H1 (cell line): ENCODE data around the gene PRDM15.

Experiments
- EGR1 ChIP-seq: IDR thresholded peaks from 2 replicates; pipeline ENCODE4 v1.6.1; 2011; ENCODE audit warnings: low read depth, low read length, borderline replicate concordance
- EZH2 ChIP-seq: fragments of 200-600 bp; sonication (generic); IDR thresholded peaks from 2 replicates; pipeline ENCODE4 v1.7.1; 2012; ENCODE audit warnings: low read depth, mild to moderate bottlenecking, moderate library complexity, low read length, inconsistent platforms; ENCODE audit not compliant: severe bottlenecking
- POLR2A ChIP-seq, 2 experiments: IDR thresholded peaks; 1 replicate in 1 of 2; 2 replicates in 1 of 2; pipeline ENCODE4 v1.6.1; 2011; ENCODE audit warnings: low read depth in 2 of 2, low read length in 2 of 2, mild to moderate bottlenecking in 2 of 2; ENCODE audit errors: control extremely low read depth in 1 of 2
- POLR2AphosphoS5 ChIP-seq: IDR thresholded peaks from 2 replicates; pipeline ENCODE4 v1.6.1; 2011; ENCODE audit warnings: low read depth, low read length
- RNF2 ChIP-seq: fragments of 200-900, 300-1000 bp; sonication (generic); IDR thresholded peaks from 2 replicates; pipeline ENCODE4 v1.7.1; 2016; ENCODE audit warnings: borderline replicate concordance, low read depth, mild to moderate bottlenecking, antibody characterized with exemption, low read length; ENCODE audit not compliant: poor library complexity, severe bottlenecking; ENCODE audit errors: missing control alignments
- SIN3A ChIP-seq, 2 experiments: IDR thresholded peaks in 1 of 2; conservative IDR thresholded peaks in 1 of 2; 2 replicates each; pipeline ENCODE4 v1.6.1; 2011 to 2012; ENCODE audit warnings: low read length in 2 of 2, improper control_type of control experiment in 1 of 2, low read depth in 1 of 2, mild to moderate bottlenecking in 1 of 2
- SUZ12 ChIP-seq: fragments of 200-600 bp; sonication (generic); IDR thresholded peaks from 2 replicates; pipeline ENCODE4 v1.6.1; 2012; ENCODE audit warnings: mild to moderate bottlenecking, inconsistent platforms, low read length, moderate library complexity, mixed read lengths
- YY1 ChIP-seq: IDR thresholded peaks from 2 replicates; pipeline ENCODE4 v1.6.1; 2011; ENCODE audit warnings: low read depth, mild to moderate bottlenecking, low read length
- TF ChIP-seq, protein P1 (sequence below), 3 experiments: IDR thresholded peaks; 1 replicate in 2 of 3; 2 replicates in 1 of 3; pipeline versions ENCODE4 v1.5.1 to v1.6.1; 2011; ENCODE audit warnings: low read length in 3 of 3, mild to moderate bottlenecking in 3 of 3, inconsistent platforms in 2 of 3, low read depth in 1 of 3, moderate library complexity in 1 of 3; ENCODE audit not compliant: insufficient read depth in 1 of 3; ENCODE audit errors: control extremely low read depth in 1 of 3

DNA sequence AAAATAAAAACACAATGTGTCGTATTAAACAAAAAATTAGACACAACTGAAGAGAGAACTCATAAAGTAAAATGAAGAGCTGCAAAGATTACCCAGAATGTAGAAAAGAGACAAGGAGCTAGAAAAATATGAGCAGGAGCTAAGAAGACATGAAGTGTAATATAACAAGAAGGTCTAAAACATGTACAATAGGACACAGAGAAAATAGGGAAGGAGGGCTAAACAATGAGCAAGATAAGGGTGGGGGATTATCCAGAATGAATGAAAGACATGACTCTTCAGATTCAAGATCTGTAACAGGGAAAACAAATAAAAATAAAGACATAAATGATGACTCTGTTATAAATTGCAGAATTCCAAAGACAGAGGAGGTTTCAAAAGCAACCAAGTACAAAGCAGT lies 38.3 kb downstream of the PRDM15 start:
- TF ChIP-seq, protein P1, sequence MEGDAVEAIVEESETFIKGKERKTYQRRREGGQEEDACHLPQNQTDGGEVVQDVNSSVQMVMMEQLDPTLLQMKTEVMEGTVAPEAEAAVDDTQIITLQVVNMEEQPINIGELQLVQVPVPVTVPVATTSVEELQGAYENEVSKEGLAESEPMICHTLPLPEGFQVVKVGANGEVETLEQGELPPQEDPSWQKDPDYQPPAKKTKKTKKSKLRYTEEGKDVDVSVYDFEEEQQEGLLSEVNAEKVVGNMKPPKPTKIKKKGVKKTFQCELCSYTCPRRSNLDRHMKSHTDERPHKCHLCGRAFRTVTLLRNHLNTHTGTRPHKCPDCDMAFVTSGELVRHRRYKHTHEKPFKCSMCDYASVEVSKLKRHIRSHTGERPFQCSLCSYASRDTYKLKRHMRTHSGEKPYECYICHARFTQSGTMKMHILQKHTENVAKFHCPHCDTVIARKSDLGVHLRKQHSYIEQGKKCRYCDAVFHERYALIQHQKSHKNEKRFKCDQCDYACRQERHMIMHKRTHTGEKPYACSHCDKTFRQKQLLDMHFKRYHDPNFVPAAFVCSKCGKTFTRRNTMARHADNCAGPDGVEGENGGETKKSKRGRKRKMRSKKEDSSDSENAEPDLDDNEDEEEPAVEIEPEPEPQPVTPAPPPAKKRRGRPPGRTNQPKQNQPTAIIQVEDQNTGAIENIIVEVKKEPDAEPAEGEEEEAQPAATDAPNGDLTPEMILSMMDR (IDR thresholded peaks at IDR 0.05; ENCODE audit: control extremely low read depth in 1 of 3, insufficient read depth in 1 of 3, low read depth in 1 of 3, low read length in 3 of 3), result no peak
- TF ChIP-seq POLR2AphosphoS5 (no peak), YY1 (no peak), SIN3A (conservative IDR thresholded peaks at IDR 0.05 in 1 of 2, IDR thresholded peaks at IDR 0.05 in 1 of 2; ENCODE audit: low read depth in 1 of 2, low read length in 2 of 2) (no peak), EZH2 (no peak), RNF2 (no peak), SUZ12 (no peak), EGR1 (no peak), POLR2A (IDR thresholded peaks at IDR 0.05; ENCODE audit: control extremely low read depth in 1 of 2, low read depth in 2 of 2, low read length in 2 of 2) (no peak)
